HL-60 (cell line): ENCODE results near the gene MT1H.
"Not testable (repeated sequence)": the region's sequence is repeated elsewhere in the genome, so short reads cannot be mapped to it uniquely, and the experiment has no call there.

Experiments used
- DNase-seq, 2 experiments: peaks; one replicate each; pipeline ENCODE4 v3.0.0-alpha.2; 2010 to 2020; ENCODE audit warnings: low read depth in 1 of 2, low spot score in 1 of 2
- H3K27ac ChIP-seq: fragments of 250-450 bp; sonication (Bioruptor Pico); replicated peaks from 2 replicates; pipeline ENCODE4 v1.5.1; 2020; ENCODE audit warnings: mild to moderate bottlenecking, moderate library complexity
- H3K27me3 ChIP-seq: fragments of 250-450 bp; sonication (Bioruptor Pico); 2 replicates; pipeline ENCODE4 v1.5.1; 2021; ENCODE audit warnings: mild to moderate bottlenecking, moderate library complexity; ENCODE audit not compliant: insufficient read depth, poor library complexity, severe bottlenecking
- H3K4me3 ChIP-seq: replicated peaks from 2 replicates; pipeline ENCODE4 v1.5.1; 2011; ENCODE audit warnings: mild to moderate bottlenecking, control low read depth, low read length; ENCODE audit not compliant: insufficient read depth
- CTCF ChIP-seq: IDR thresholded peaks from one replicate; pipeline ENCODE4 v1.5.1; 2011; ENCODE audit warnings: low read length, control low read depth, inconsistent platforms; ENCODE audit not compliant: insufficient read depth
- GABPA ChIP-seq: IDR thresholded peaks from 2 replicates; pipeline ENCODE4 v1.6.1; 2012; ENCODE audit warnings: low read depth
- POLR2AphosphoS5 ChIP-seq: IDR thresholded peaks from 2 replicates; pipeline ENCODE4 v1.6.1; 2012; ENCODE audit warnings: low read depth
- REST ChIP-seq: IDR thresholded peaks from 2 replicates; pipeline ENCODE4 v1.6.1; 2012; ENCODE audit warnings: low read depth; ENCODE audit not compliant: insufficient replicate concordance
- SPI1 ChIP-seq: IDR thresholded peaks from 2 replicates; pipeline ENCODE4 v1.6.1; 2012; ENCODE audit warnings: low read depth, mild to moderate bottlenecking, borderline replicate concordance

MT1H gene

GRCh38 chr16:56715126-56715525, 45.5 kb downstream of the MT1H start:
- no peak for TF ChIP-seq GABPA
- TF ChIP-seq SPI1, result no peak
- no peak for TF ChIP-seq REST
- no peak for TF ChIP-seq POLR2AphosphoS5
- TF ChIP-seq CTCF, result no peak

GRCh38 chr16:56716761-56717160, 47.1 kb downstream of the MT1H start:
- H3K27ac ChIP-seq, result no peak overlapping the region
- TF ChIP-seq POLR2AphosphoS5 (no peak), REST (no peak), GABPA (no peak), SPI1 (no peak), CTCF (no peak)
- no peaks in the 10 kb centered on the region for H3K27me3 ChIP-seq
- H3K4me3 ChIP-seq, result no peak overlapping the region
- no peak for DNase-seq

More at GRCh38 chr16:56715126-56715525, 45.5 kb downstream of the MT1H start:
- no peak for DNase-seq
- Histone ChIP-seq H3K4me3 (no peak overlapping the region), H3K27ac (no peak overlapping the region), H3K27me3 (no peaks in the 10 kb centered on the region)

- not testable (repeated sequence) for H3K27me3 ChIP-seq
Observed at GRCh38 chr16:56717532-56717931, 47.9 kb downstream of the MT1H start.

More at GRCh38 chr16:56717532-56717931, 47.9 kb downstream of the MT1H start:
- H3K27ac ChIP-seq, H3K4me3 ChIP-seq, DNase-seq: not testable (repeated sequence)
